GM12878 (cell line): ENCODE measurements around the gene USP37. TPM values are rescaled to one million over a fixed set of nuclear protein-coding genes. Genes with fewer than 3 reads are reported as not detected.

Experiments
- ATAC-seq: fragments of 200-7000 bp; cut with Tn5 transposase; 3 replicates; pipeline ENCODE4 v1.9.1; 2020; ENCODE audit warnings: mild to moderate bottlenecking, moderate library complexity
- BruUV-seq: library from RNA; stranded (reverse); fragments of 400-500 nt; replicated peaks from 2 replicates; lab custom pipeline; 2021; lab: Mats Ljungman, UMichigan
- CTCF ChIA-PET: fragments of 300-600 bp; sonication (Branson Sonifier 250); formaldehyde crosslinking; extraction: SDS; loops from one replicate; lab custom pipeline; 2021; ENCODE audit warnings: inconsistent platforms; lab: Yijun Ruan, JAX
- POLR2A ChIA-PET: fragments of 350-600 bp; formaldehyde crosslinking; extraction: SDS; loops from one replicate; lab custom pipeline; 2021; ENCODE audit warnings: inconsistent platforms; lab: Charles Lee
- RAD21 ChIA-PET: fragments of 300-600 bp; sonication (Branson Sonifier 250); formaldehyde crosslinking; loops from one replicate; lab custom pipeline; 2023; ENCODE audit warnings: antibody characterized with exemption; ENCODE audit not compliant: unreplicated experiment; lab: Charles Lee
- SMC1A ChIA-PET: fragments of 300-600 bp; sonication (Branson Sonifier 250); formaldehyde crosslinking; loops from one replicate; lab custom pipeline; 2023; ENCODE audit not compliant: unreplicated experiment, uncharacterized antibody; lab: Charles Lee
- DNase-seq: peaks from one replicate; pipeline ENCODE4 v3.0.0-alpha.2; 2011; ENCODE audit warnings: low read depth, low spot score
- FAIRE-seq: peaks from 3 replicates; lab custom pipeline; 2011; peaks lifted over from hg19 to GRCh38; lab: Jason Lieb, UNC
- H2AFZ ChIP-seq: 2 replicates; pipeline ENCODE4 v1.6.0; 2011; ENCODE audit warnings: low read depth, low read length, control low read depth; ENCODE audit not compliant: control insufficient read depth
- H3K27ac ChIP-seq: 2 replicates; pipeline ENCODE4 v1.5.1; 2011; ENCODE audit warnings: control low read depth; ENCODE audit not compliant: control insufficient read depth, insufficient read depth
- H3K27me3 ChIP-seq, 2 experiments: replicated peaks in 1 of 2; 2 replicates each; pipeline versions ENCODE4 v1.6.0 to v1.6.1; 2011; ENCODE audit warnings: low read length in 1 of 2; ENCODE audit not compliant: control insufficient read depth in 2 of 2, insufficient read depth in 2 of 2
- H3K36me3 ChIP-seq, 2 experiments: 2 replicates each; pipeline ENCODE4 v1.5.1; 2011; ENCODE audit warnings: low read length in 1 of 2; ENCODE audit not compliant: control insufficient read depth in 2 of 2, insufficient read depth in 2 of 2
- H3K4me1 ChIP-seq: 2 replicates; pipeline ENCODE4 v1.6.1; 2011; ENCODE audit warnings: mild to moderate bottlenecking, low read length, moderate library complexity, mixed read lengths; ENCODE audit not compliant: control insufficient read depth, insufficient read depth
- H3K4me2 ChIP-seq: 2 replicates; pipeline ENCODE4 v1.6.0; 2011; ENCODE audit warnings: control low read depth; ENCODE audit not compliant: control insufficient read depth, insufficient read depth
- H3K4me3 ChIP-seq: fragments of 200-600 bp; sonication (generic); 2 replicates; pipeline ENCODE4 v1.5.1; 2016
- H3K79me2 ChIP-seq: 2 replicates; pipeline ENCODE4 v1.6.0; 2011; ENCODE audit warnings: low read length; ENCODE audit not compliant: control insufficient read depth, insufficient read depth
- H3K9ac ChIP-seq: 2 replicates; pipeline ENCODE4 v1.8.0; 2011; ENCODE audit warnings: low read length, control low read depth, mixed read lengths; ENCODE audit not compliant: control insufficient read depth, insufficient read depth
- H3K9me3 ChIP-seq: replicated peaks from 3 replicates; pipeline ENCODE4 v1.5.1; 2011; ENCODE audit warnings: mild to moderate bottlenecking, low read length; ENCODE audit not compliant: control insufficient read depth, insufficient read depth
- H4K20me1 ChIP-seq: 2 replicates; pipeline ENCODE4 v1.6.0; 2011; ENCODE audit not compliant: control insufficient read depth, insufficient read depth
- CEBPZ ChIP-seq: fragments of 150-350 bp; IDR thresholded peaks from 2 replicates; pipeline ENCODE4 v1.6.1; 2016; ENCODE audit warnings: low read depth, low read length
- CHD2 ChIP-seq: IDR thresholded peaks from 2 replicates; pipeline ENCODE4 v1.6.1; 2011; ENCODE audit warnings: low read depth, low read length, improper control_type of control experiment, borderline replicate concordance
- DPF2 ChIP-seq: fragments of 450-650 bp; IDR thresholded peaks from 2 replicates; pipeline ENCODE4 v1.6.1; 2017; ENCODE audit warnings: mild to moderate bottlenecking
- E2F4 ChIP-seq: IDR thresholded peaks from 2 replicates; pipeline ENCODE4 v1.6.1; 2012; ENCODE audit warnings: low read depth, low read length, improper control_type of control experiment
- HSF1 ChIP-seq: fragments of 150-350 bp; IDR thresholded peaks from 2 replicates; pipeline ENCODE4 v1.6.1; 2014; ENCODE audit warnings: mild to moderate bottlenecking, low read depth, low read length
- ZNF24 ChIP-seq: fragments of 450-650 bp; IDR thresholded peaks from 2 replicates; pipeline ENCODE4 v1.6.1; 2017; ENCODE audit warnings: antibody characterized with exemption, mild to moderate bottlenecking
- ZNF622 ChIP-seq: fragments of 450-650 bp; IDR thresholded peaks from 2 replicates; pipeline ENCODE4 v1.6.1; 2017; ENCODE audit warnings: mild to moderate bottlenecking, inconsistent platforms
- ZNF687 ChIP-seq: fragments of 450-650 bp; IDR thresholded peaks from 2 replicates; pipeline ENCODE4 v1.6.1; 2017; ENCODE audit warnings: mild to moderate bottlenecking, moderate library complexity
- WGBS: methylation state at CpG from one replicate; pipeline ENCODE4 v1.1.6; 2016; ENCODE audit warnings: low lambda C conversion rate; ENCODE audit not compliant: insufficient replicate concordance, insufficient coverage; ENCODE audit errors: missing lambda C conversion rate; 5-methylcytosine and 5-hydroxymethylcytosine counted together
- in situ Hi-C: fragments of 300-500 bp; cut with MboI; formaldehyde crosslinking; loops from 9 replicates; pipeline ENCODE4 v1.14.3; 2018; ENCODE audit warnings: mixed read lengths
- intact Hi-C: fragments of 100-400 bp; cut with micrococcal nuclease; formaldehyde crosslinking; loops from one replicate; pipeline ENCODE4 v1.14.2; 2022; ENCODE audit not compliant: unreplicated experiment
- polyA plus RNA-seq, 11 experiments: library from polyadenylated mRNA; depleted of rRNA in 4 of 11; unstranded in 6 of 11; stranded (reverse) in 5 of 11; fragments of >200 nt; fragmentation: Nextera tagmentation in 4 of 11; fragmentation: Illumina TruSeq in 1 of 11; extraction: Ambion mirVana in 4 of 11; extraction: Trizol in 1 of 11; gene quantifications; 1 replicate in 1 of 11; 2 replicates in 10 of 11; pipeline versions ENCODE4 v1.2.1 to v1.2.3, GENCODE V29; 2011 to 2016; ENCODE audit warnings: inconsistent platforms in 2 of 11, missing spikeins in 2 of 11, low read depth in 1 of 11
- total RNA-seq, 4 experiments: library from RNA; depleted of rRNA in 3 of 4; stranded (reverse); fragments of >200 nt in 3 of 4; fragmentation: Illumina TruSeq in 1 of 4; extraction: Trizol in 1 of 4; gene quantifications; 2 replicates each; pipeline versions ENCODE4 v1.2.1 to v1.2.3, GENCODE V29; 2013 to 2021

Gene USP37
- total and polyA plus RNA-seq, 10 of the 15 experiments (the other 5 are each of a cell fraction or from before 2014, with no cell fraction given): 2.8 to 16.0 (median 10.4) TPM

- H2AFZ ChIP-seq: no peak overlapping the region
- in situ Hi-C loops: no loop called here
- H3K27ac ChIP-seq: no peak overlapping the region
- H4K20me1 ChIP-seq: no peaks in the 10 kb centered on the region
- no peak for ATAC-seq
- DNase-seq: no peak
- ChIA-PET CTCF (no interaction called here), SMC1A (no interaction called here), POLR2A (no interaction called here), RAD21 (no interaction called here)
- H3K9me3 ChIP-seq: no peaks in the 10 kb centered on the region
- no peaks in the 10 kb centered on the region for H3K4me1 ChIP-seq
- no TSS peak for BruUV-seq
- 59% methylated on average over 8 of the region's 8 CpGs for WGBS
- TF ChIP-seq ZNF622 (no peak), DPF2 (no peak), CEBPZ (no peak), ZNF687 (no peak), CHD2 (no peak), ZNF24 (no peak), E2F4 (no peak), HSF1 (no peak)
- H3K36me3 ChIP-seq: no peaks in the 10 kb centered on the region
- H3K79me2 ChIP-seq: no peaks in the 10 kb centered on the region
- FAIRE-seq: no peak
- intact Hi-C loops: no loop called here
- no peaks in the 10 kb centered on the region for H3K27me3 ChIP-seq
- no peak overlapping the region for H3K4me3 ChIP-seq
- H3K9ac ChIP-seq: no peak overlapping the region
- no peak overlapping the region for H3K4me2 ChIP-seq
Measured at GRCh38 chr2:218432676-218433365, 135.3 kb downstream of the USP37 start.
